GM19397 (cell line): ENCODE data around the gene FOXL3.
"Not testable (repeated sequence)": the region's sequence is repeated elsewhere in the genome, so short reads cannot be mapped to it uniquely, and the experiment has no call there.

Source experiments
- ATAC-seq: cut with Tn5 transposase; IDR thresholded peaks from one replicate; pipeline ENCODE4 v1.9.1; 2021; ENCODE audit warnings: mild to moderate bottlenecking, moderate library complexity; ENCODE audit not compliant: unreplicated experiment

Gene FOXL3

GRCh38 chr7:254337-255037 is 35.5 kb upstream of the FOXL3 start:
- ATAC-seq: no peak

- no peak for ATAC-seq
These were observed 34.9 kb upstream of the FOXL3 start for GRCh38 chr7:255038-255435.

GRCh38 chr7:255721-256361 is 34.1 kb upstream of the FOXL3 start:
- no peak for ATAC-seq

- no peak for ATAC-seq
These were observed 33.5 kb upstream of the FOXL3 start for GRCh38 chr7:256461-256940.

GRCh38 chr7:256981-257646 is 32.9 kb upstream of the FOXL3 start:
- ATAC-seq: no peak

- ATAC-seq: no peak
These were observed 32.4 kb upstream of the FOXL3 start for GRCh38 chr7:257647-257992.

GRCh38 chr7:258476-259190 is 31.3 kb upstream of the FOXL3 start:
- no peak for ATAC-seq

- no peak for ATAC-seq
These were observed 30.8 kb upstream of the FOXL3 start for GRCh38 chr7:259191-259505.

GRCh38 chr7:259751-260405 is 30.1 kb upstream of the FOXL3 start:
- no peak for ATAC-seq

GRCh38 chr7:260441-261281 is 29.3 kb upstream of the FOXL3 start:
- ATAC-seq: no peak

- no peak for ATAC-seq
These were observed 28.4 kb upstream of the FOXL3 start for GRCh38 chr7:261341-262250.

- no peak for ATAC-seq
These were observed 27.8 kb upstream of the FOXL3 start for GRCh38 chr7:262251-262572.

GRCh38 chr7:262631-263311 is 27.2 kb upstream of the FOXL3 start:
- ATAC-seq: not testable (repeated sequence)

GRCh38 chr7:263483-264351 is 26.3 kb upstream of the FOXL3 start:
- not testable (repeated sequence) for ATAC-seq

- ATAC-seq: no peak
These were observed 25.3 kb upstream of the FOXL3 start for GRCh38 chr7:264541-265191.

- no peak for ATAC-seq
These were observed 24.6 kb upstream of the FOXL3 start for GRCh38 chr7:265192-265997.
